ENCODE measurements around the gene HLCS. TPM values are rescaled to one million over a fixed set of nuclear protein-coding genes. Genes with fewer than 3 reads are reported as not detected.

The HLCS gene
- total RNA-seq, 1 donor from 2014 or later = 25.0 TPM

GRCh38 chr21:36902331-36902730 lies 64.1 kb downstream of the HLCS start:
- Histone ChIP-seq H4K20me1 (ENCODE audit: low read depth) (no peaks in the 10 kb centered on the region), H3K4me2 (no peak overlapping the region), H3K9me3 (ENCODE audit: low read depth) (no peaks in the 10 kb centered on the region), H3K79me2 (ENCODE audit: low read depth) (no peaks in the 10 kb centered on the region), H3K9ac (no peak overlapping the region), H3K4me1 (no peaks in the 10 kb centered on the region), H3K27me3 (no peaks in the 10 kb centered on the region), H3K4me3 (no peak overlapping the region), H2AFZ (replicated peaks) (no peak overlapping the region), H3K27ac (no peak overlapping the region), H3F3A (ENCODE audit: low read depth) (no peaks in the 10 kb centered on the region), H3K36me3 (no peaks in the 10 kb centered on the region)
- DNase-seq (ENCODE audit: low spot score) = no peak
- Mint-ChIP-seq H3K36me3 (peaks cover 2% of the 10 kb centered on the region), H3K4me1 (no peaks in the 10 kb centered on the region), H3K4me3 (no peak overlapping the region), H3K27me3 (ENCODE audit: insufficient read depth, low read depth) (no peaks in the 10 kb centered on the region), H3K9me3 (no peaks in the 10 kb centered on the region), H3K27ac (no peak overlapping the region)
- TF ChIP-seq EZH2phosphoT487 (IDR thresholded peaks at IDR 0.05) = no peak
- no peak for TF ChIP-seq EZH2 (IDR thresholded peaks at IDR 0.05)
- TF ChIP-seq CTCF (IDR thresholded peaks at IDR 0.05) = no peak

GRCh38 chr21:36901575-36901974 lies 64.9 kb downstream of the HLCS start:
- Histone ChIP-seq H3K4me2 (no peak overlapping the region), H3F3A (ENCODE audit: low read depth) (no peaks in the 10 kb centered on the region), H3K27me3 (no peaks in the 10 kb centered on the region), H3K9me3 (ENCODE audit: low read depth) (no peaks in the 10 kb centered on the region), H3K27ac (no peak overlapping the region), H3K79me2 (ENCODE audit: low read depth) (no peaks in the 10 kb centered on the region), H3K36me3 (no peaks in the 10 kb centered on the region), H3K4me3 (no peak overlapping the region), H4K20me1 (ENCODE audit: low read depth) (no peaks in the 10 kb centered on the region), H3K4me1 (no peaks in the 10 kb centered on the region), H2AFZ (replicated peaks) (no peak overlapping the region), H3K9ac (no peak overlapping the region)
- Mint-ChIP-seq H3K4me3 (no peak overlapping the region), H3K27ac (no peak overlapping the region), H3K9me3 (no peaks in the 10 kb centered on the region), H3K27me3 (ENCODE audit: insufficient read depth, low read depth) (no peaks in the 10 kb centered on the region), H3K36me3 (peaks cover 3% of the 10 kb centered on the region), H3K4me1 (no peaks in the 10 kb centered on the region)
- no peak for DNase-seq (ENCODE audit: low spot score)
- TF ChIP-seq CTCF (IDR thresholded peaks at IDR 0.05) (no peak), EZH2phosphoT487 (IDR thresholded peaks at IDR 0.05) (no peak), EZH2 (IDR thresholded peaks at IDR 0.05) (no peak)

- peaks cover 37% of the 10 kb centered on the region for H3K36me3 Mint-ChIP-seq
- H3K9me3 Mint-ChIP-seq = no peaks in the 10 kb centered on the region
Observed at GRCh38 chr21:36893581-36893980, 72.9 kb downstream of the HLCS start.

More at GRCh38 chr21:36893581-36893980, 72.9 kb downstream of the HLCS start:
- Histone ChIP-seq H3K36me3 (no peaks in the 10 kb centered on the region), H3K27me3 (no peaks in the 10 kb centered on the region), H3K4me2 (no peak overlapping the region), H3F3A (ENCODE audit: low read depth) (peaks cover 3% of the 10 kb centered on the region), H2AFZ (replicated peaks) (no peak overlapping the region), H3K4me3 (no peak overlapping the region), H3K79me2 (ENCODE audit: low read depth) (no peaks in the 10 kb centered on the region), H3K27ac (no peak overlapping the region), H4K20me1 (ENCODE audit: low read depth) (no peaks in the 10 kb centered on the region), H3K9me3 (ENCODE audit: low read depth) (no peaks in the 10 kb centered on the region), H3K4me1 (peaks cover 19% of the 10 kb centered on the region), H3K9ac (no peak overlapping the region)
- Mint-ChIP-seq H3K27ac (no peak overlapping the region), H3K4me1 (peaks cover 10% of the 10 kb centered on the region), H3K27me3 (ENCODE audit: insufficient read depth, low read depth) (peaks cover 9% of the 10 kb centered on the region), H3K4me3 (no peak overlapping the region)
- TF ChIP-seq EZH2 (IDR thresholded peaks at IDR 0.05) (no peak), EZH2phosphoT487 (IDR thresholded peaks at IDR 0.05) (no peak), CTCF (IDR thresholded peaks at IDR 0.05) (no peak)
- DNase-seq (ENCODE audit: low spot score) = no peak
